Choroid plexus epithelial cell (primary cell): ENCODE measurements around the gene MRM3.
"Not testable (repeated sequence)": the region's sequence is repeated elsewhere in the genome, so short reads cannot be mapped to it uniquely, and the experiment has no call there.

Experiments used
- DNase-seq: peaks from one replicate; pipeline ENCODE4 v3.0.0-alpha.2; 2010; ENCODE audit warnings: low read depth
- H3K4me3 ChIP-seq: 2 replicates; pipeline ENCODE4 v1.5.1; 2011; ENCODE audit warnings: low read depth, mild to moderate bottlenecking, control low read depth, low read length, moderate library complexity
- TF ChIP-seq, protein P1 (sequence below): conservative IDR thresholded peaks from 2 replicates; pipeline ENCODE4 v1.5.1; 2011; ENCODE audit warnings: low read depth, mild to moderate bottlenecking, control low read depth, inconsistent platforms, low read length, moderate library complexity

MRM3 gene

DNA sequence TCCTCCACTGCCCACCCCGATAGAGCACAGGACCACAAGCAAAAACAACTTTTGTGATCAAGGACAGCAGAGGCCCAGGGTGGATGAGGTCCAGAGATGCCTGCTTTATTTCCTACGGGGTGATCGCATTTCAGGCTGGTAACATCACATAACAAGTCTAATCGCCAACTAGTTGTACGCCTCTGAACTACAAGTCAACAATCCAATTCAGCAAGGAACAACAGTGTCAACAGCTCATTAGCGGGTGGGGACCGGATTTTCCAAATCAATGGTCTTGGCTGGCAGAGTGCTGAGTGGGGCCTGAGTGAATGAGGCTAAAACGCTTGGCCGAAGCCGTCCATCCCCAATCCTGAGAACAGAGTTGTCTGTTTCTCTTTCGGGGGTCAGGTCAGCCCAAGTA, 17.1 kb downstream of the MRM3 start:
- TF ChIP-seq, protein P1, sequence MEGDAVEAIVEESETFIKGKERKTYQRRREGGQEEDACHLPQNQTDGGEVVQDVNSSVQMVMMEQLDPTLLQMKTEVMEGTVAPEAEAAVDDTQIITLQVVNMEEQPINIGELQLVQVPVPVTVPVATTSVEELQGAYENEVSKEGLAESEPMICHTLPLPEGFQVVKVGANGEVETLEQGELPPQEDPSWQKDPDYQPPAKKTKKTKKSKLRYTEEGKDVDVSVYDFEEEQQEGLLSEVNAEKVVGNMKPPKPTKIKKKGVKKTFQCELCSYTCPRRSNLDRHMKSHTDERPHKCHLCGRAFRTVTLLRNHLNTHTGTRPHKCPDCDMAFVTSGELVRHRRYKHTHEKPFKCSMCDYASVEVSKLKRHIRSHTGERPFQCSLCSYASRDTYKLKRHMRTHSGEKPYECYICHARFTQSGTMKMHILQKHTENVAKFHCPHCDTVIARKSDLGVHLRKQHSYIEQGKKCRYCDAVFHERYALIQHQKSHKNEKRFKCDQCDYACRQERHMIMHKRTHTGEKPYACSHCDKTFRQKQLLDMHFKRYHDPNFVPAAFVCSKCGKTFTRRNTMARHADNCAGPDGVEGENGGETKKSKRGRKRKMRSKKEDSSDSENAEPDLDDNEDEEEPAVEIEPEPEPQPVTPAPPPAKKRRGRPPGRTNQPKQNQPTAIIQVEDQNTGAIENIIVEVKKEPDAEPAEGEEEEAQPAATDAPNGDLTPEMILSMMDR, result no peak
- no peak for DNase-seq
- no peak overlapping the region for H3K4me3 ChIP-seq

DNA sequence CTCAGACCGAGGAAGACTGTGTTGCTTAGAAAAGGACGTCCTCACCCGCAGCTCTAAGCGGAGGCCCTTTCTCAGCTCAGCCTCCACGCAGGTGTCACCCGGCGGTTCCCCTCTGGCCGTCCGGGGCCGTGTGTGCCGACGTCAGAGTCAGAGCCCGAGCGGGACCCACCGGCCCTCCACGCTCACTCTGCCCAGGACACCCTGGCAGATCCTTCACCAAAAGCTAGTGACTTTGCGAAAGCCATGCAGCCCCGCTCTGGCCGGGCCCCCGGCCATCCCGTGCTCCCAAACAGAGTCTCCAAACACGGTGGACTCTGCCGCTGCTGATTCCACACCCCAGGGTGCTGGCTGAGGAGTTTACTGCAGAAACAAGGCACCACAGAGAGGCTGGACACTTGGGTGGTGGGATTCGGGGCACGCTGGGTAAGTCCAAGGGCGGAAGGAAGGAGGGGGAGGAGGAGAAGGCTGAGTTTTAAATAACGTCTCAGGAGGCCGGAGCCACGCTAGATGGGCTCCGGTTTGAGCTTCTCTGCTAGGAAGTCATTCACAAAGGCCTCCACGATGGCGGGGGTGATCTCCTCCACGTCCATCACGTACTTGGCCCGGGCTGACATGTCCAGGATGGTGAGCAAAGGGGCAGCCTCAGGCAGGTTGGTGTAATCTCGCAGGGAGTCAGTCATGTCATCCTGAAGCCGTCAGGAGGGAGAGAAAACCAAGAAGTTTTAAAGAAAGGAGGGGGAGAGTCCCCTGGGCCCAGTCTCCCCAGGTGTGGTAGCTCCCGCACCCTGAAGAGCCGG, 18.5 kb downstream of the MRM3 start:
- H3K4me3 ChIP-seq, result no peak overlapping the region
- TF ChIP-seq, protein P1, result no peak
- no peak for DNase-seq

DNA sequence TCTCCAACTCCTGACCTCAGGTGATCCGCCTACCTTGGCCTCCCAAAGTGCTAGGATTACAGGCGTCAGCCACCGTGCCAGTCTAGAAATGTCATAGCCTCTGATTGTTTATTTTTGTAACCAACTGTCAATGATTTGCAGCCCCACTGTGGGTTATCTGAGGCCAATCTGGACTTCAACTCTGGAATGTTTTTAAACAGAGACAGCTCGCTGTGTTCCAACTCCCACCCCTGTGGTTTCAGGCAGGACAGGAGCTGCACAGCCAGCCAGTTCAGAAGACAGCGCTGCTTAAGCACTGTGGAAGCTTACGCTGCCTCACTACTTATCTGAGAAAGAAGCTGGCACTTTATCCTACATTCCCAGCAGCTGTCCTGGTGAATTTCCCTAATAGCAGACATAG, 19.5 kb downstream of the MRM3 start:
- peak; percentile 62 for DNase-seq
- H3K4me3 ChIP-seq, result no peak overlapping the region
- TF ChIP-seq, protein P1, result no peak

DNA sequence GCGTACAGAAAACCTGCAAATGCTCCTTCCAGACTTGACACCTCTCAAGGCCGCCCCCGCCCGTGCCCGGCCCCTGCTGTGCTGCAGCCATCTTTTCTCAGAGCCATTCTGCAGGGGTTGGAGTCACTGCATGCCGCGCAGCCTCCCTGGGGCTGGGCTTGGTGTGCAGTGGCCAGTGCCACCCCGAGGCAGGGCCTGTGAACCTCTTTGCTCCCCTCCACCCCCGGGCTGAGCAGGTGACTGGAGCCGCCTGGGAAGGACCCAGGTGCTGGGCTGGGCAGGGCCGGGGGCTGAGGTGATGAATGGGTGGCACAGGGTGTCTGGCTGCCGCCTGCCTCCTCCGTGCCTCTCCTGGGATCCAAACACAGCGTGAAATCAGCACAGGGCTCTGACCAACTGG, 20.3 kb downstream of the MRM3 start:
- no peak overlapping the region for H3K4me3 ChIP-seq
- DNase-seq, result no peak
- TF ChIP-seq, protein P1, result no peak

DNA sequence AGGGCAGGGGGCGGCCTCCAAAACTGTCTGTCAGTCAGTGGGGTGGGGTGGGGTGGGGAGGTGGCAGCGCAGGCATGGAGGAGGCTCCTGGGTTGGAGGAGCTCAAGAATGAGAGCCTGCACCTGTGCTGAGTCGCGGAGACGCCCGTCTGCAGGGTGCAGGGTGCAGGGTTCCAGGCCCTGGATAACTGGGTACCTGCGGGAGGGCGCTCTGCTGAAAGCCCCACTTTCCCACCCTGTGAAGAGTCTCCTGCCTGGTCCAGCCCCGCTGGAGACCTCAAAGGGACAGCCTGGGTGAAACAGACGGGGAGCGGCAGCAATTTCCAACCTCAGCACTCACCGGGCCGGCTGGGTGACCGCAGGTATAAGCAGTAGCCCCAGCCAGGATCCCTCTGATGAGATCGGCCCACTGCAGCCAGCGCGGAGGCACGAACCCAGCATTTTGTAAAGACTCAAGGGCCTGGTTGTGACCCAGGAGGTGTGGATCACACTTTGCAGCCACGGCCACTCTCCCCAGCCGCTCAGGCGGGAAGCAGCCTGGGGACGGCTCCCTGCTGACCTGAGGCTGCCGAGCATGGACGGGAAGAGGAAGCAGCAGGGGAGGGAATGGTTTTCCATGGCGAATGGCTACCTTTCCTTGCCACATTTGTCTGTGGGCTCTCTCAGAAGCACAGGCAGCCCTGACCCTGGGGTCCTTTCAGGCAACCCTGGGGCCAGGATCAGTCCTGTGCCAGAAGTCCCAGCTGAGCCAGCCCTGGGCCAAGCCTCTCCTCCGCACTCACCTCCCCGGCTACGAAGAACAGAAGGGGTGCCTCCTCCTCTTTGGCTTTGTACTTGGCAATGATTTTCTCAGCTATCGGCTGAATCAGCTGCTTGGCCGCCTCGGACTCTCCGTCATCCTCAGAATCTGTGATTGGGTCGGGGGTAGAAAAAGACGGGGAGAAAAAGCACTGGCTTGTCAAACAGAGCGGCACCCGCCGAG, 21.0 kb downstream of the MRM3 start:
- no peak for DNase-seq
- TF ChIP-seq, protein P1, result no peak
- H3K4me3 ChIP-seq, result no peak overlapping the region

DNA sequence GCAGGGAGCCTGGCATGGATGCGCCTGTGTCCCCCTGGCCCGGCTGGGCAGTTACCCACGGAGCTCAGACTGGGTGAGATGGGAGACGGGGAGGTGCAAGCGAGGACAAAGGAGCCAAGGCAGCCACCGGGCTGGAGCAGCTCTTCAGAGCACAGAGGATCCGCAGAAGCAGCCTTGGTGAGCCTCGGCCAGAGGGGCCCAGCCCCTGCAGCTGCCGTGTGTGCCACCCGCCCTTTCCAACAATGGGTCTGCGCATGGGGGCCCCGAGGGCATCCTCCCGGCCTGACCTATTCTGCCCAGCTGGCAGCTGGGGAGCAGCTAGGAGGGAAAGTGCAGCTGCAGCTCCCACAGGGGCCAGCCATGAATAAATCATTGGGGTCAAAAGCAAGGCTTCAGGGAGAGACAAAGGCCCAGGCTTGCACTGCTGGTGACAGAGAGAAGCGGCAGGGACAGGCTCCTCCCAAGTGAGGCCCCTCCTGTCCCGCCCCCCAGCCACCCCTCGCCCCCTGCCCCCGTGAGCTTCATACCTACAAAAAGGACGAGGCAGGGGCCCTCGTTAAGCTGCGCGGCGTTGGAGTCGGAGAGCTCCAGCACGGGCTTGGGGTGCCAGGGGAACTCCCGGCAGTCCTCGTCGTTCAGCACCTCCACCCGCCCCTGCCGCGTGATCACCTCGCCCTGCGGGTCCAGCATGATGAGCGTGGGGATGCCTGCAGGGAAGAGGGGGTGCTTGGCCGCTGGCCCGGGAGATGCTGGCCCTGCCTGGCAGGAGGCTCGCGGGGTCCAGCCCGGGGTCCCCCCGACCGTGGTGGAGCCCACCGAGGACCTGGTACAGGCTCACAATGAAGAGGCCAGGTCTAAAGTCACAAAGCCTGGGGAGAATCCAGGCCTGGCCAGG, 22.6 kb downstream of the MRM3 start:
- DNase-seq, result no peak
- TF ChIP-seq, protein P1, result no peak
- no peak overlapping the region for H3K4me3 ChIP-seq

DNA sequence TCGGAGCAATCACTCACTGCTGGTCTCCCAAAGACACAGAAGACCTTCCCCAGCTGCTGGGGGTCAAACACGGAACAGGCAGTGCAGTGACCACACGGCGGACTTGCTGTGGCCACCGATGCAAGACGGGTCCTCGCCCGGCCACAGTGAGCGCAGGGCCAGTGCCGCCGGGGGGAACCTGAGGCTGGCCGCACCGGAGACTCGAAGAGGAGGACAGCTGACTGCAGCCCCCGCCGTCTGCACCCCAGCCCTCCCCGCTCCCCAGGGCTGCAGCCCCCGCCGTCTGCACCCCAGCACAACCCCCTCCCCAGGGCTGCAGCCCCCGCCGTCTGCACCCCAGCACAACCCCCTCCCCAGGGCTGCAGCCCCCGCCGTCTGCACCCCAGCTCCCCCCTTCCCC, 23.7 kb downstream of the MRM3 start:
- not testable (repeated sequence) for H3K4me3 ChIP-seq, DNase-seq
